ENCODE results near the gene IL23R.

GRCh38 chr1:67264152-67264551, 97.9 kb downstream of the IL23R start:
- TF ChIP-seq POLR2AphosphoS5 (IDR thresholded peaks at IDR 0.05; ENCODE audit: low read depth, low read length): no peak
- TF ChIP-seq HNF1A (IDR thresholded peaks at IDR 0.05; ENCODE audit: low read depth): no peak
- TF ChIP-seq HNF1A (CRISPR knock-in tag; IDR thresholded peaks at IDR 0.05; ENCODE audit: borderline replicate concordance): no peak
- TF ChIP-seq STAT5B (CRISPR knock-in tag; IDR thresholded peaks at IDR 0.05): no peak
- TF ChIP-seq POLR2A (IDR thresholded peaks at IDR 0.05; ENCODE audit: insufficient read depth in 1 of 2, low read depth in 2 of 2, low read length in 2 of 2): no peak
